WTC11 (cell line): Measurements from ENCODE around the gene IKBKE. TPM values are rescaled to one million over a fixed set of nuclear protein-coding genes. Genes with fewer than 3 reads are reported as not detected.
A peak's percentile ranks its signal among the peaks of the same experiment; 100 is the strongest.

Source experiments
- ATAC-seq: fragments of 200-7000 bp; cut with Tn5 transposase; 2 replicates; pipeline ENCODE4 v1.10.0; 2021; ENCODE audit warnings: mild to moderate bottlenecking, moderate library complexity
- CTCF ChIA-PET: fragments of 300-600 bp; sonication (Branson Sonifier 250); formaldehyde crosslinking; loops from one replicate; lab custom pipeline; 2021; ENCODE audit warnings: antibody characterized with exemption; lab: Charles Lee
- POLR2A ChIA-PET: fragments of 350-600 bp; sonication (Branson Sonifier 250); formaldehyde crosslinking; loops from one replicate; lab custom pipeline; 2021; ENCODE audit warnings: antibody characterized with exemption; lab: Charles Lee
- DNase-seq: peaks from one replicate; pipeline ENCODE4 v3.0.0; 2021; ENCODE audit warnings: low spot score
- H3K27ac Mint-ChIP-seq: 2 replicates; pipeline ENCODE4 v1.8.0; 2021; ENCODE audit warnings: mixed read lengths
- H3K27me3 Mint-ChIP-seq: 2 replicates; pipeline ENCODE4 v1.8.0; 2021; ENCODE audit warnings: low read depth, mild to moderate bottlenecking, moderate library complexity, mixed read lengths
- H3K36me3 Mint-ChIP-seq: 2 replicates; pipeline ENCODE4 v1.8.0; 2021; ENCODE audit warnings: mixed read lengths
- H3K4me1 Mint-ChIP-seq: 2 replicates; pipeline ENCODE4 v1.8.0; 2022; ENCODE audit warnings: mixed read lengths
- H3K4me3 Mint-ChIP-seq: 2 replicates; pipeline ENCODE4 v1.8.0; 2021; ENCODE audit warnings: mild to moderate bottlenecking, moderate library complexity, mixed read lengths
- H3K9me3 Mint-ChIP-seq: 2 replicates; pipeline ENCODE4 v1.8.0; 2021; ENCODE audit warnings: mixed read lengths
- ARID4B ChIP-seq: sonication (generic); formaldehyde crosslinking; IDR thresholded peaks from 2 replicates; pipeline ENCODE4 v1.8.0; 2023; ENCODE audit warnings: missing genetic modification reagents, mild to moderate bottlenecking, borderline replicate concordance
- ATF1 ChIP-seq: sonication (generic); formaldehyde crosslinking; IDR thresholded peaks from 2 replicates; pipeline ENCODE4 v1.8.1; 2023; ENCODE audit warnings: mild to moderate bottlenecking, moderate library complexity, missing genetic modification reagents
- ATF6 ChIP-seq: sonication (generic); formaldehyde crosslinking; IDR thresholded peaks from 2 replicates; pipeline ENCODE4 v1.8.1; 2023; ENCODE audit warnings: mild to moderate bottlenecking, missing genetic modification reagents
- CREB1 ChIP-seq: sonication (generic); formaldehyde crosslinking; IDR thresholded peaks from 2 replicates; pipeline ENCODE4 v1.8.0; 2023; ENCODE audit warnings: mild to moderate bottlenecking, missing genetic modification reagents
- CTCF ChIP-seq: fragments of 200-600 bp; IDR thresholded peaks from 2 replicates; pipeline ENCODE4 v1.8.0; 2022; ENCODE audit warnings: antibody characterized with exemption
- ESRRA ChIP-seq: sonication (generic); formaldehyde crosslinking; IDR thresholded peaks from 2 replicates; pipeline ENCODE4 v1.8.1; 2022; ENCODE audit warnings: mild to moderate bottlenecking, missing genetic modification reagents, borderline replicate concordance
- GRHL2 ChIP-seq: fragments of 250-450 bp; sonication (Bioruptor Pico); IDR thresholded peaks from 2 replicates; pipeline ENCODE4 v1.8.0; 2022; ENCODE audit warnings: mild to moderate bottlenecking, moderate library complexity; ENCODE audit not compliant: insufficient replicate concordance, severe bottlenecking
- HMGXB4 ChIP-seq: sonication (generic); formaldehyde crosslinking; IDR thresholded peaks from 2 replicates; pipeline ENCODE4 v1.8.1; 2023; ENCODE audit warnings: mild to moderate bottlenecking, moderate library complexity, missing genetic modification reagents
- NR2C2 ChIP-seq: sonication (generic); formaldehyde crosslinking; IDR thresholded peaks from 2 replicates; pipeline ENCODE4 v1.8.0; 2022; ENCODE audit warnings: mild to moderate bottlenecking, missing genetic modification reagents
- PRRX2 ChIP-seq: fragments of 250-450 bp; sonication (Bioruptor Pico); IDR thresholded peaks from 2 replicates; pipeline ENCODE4 v1.8.0; 2021; ENCODE audit warnings: mild to moderate bottlenecking
- SMAD3 ChIP-seq: sonication (generic); formaldehyde crosslinking; IDR thresholded peaks from 2 replicates; pipeline ENCODE4 v1.8.0; 2022; ENCODE audit warnings: missing genetic modification reagents, mild to moderate bottlenecking, borderline replicate concordance
- TP53 ChIP-seq: sonication (generic); formaldehyde crosslinking; IDR thresholded peaks from 2 replicates; pipeline ENCODE4 v1.8.1; 2023; ENCODE audit warnings: mild to moderate bottlenecking, missing genetic modification reagents
- ZMAT4 ChIP-seq: fragments of 250-450 bp; sonication (Bioruptor Pico); IDR thresholded peaks from 2 replicates; pipeline ENCODE4 v1.9.0; 2021; ENCODE audit warnings: mild to moderate bottlenecking
- ZNF121 ChIP-seq: sonication (generic); formaldehyde crosslinking; IDR thresholded peaks from 2 replicates; pipeline ENCODE4 v1.8.0; 2023; ENCODE audit warnings: missing genetic modification reagents
- ZNF138 ChIP-seq: sonication (generic); formaldehyde crosslinking; conservative IDR thresholded peaks from 2 replicates; pipeline ENCODE4 v1.8.1; 2022; ENCODE audit warnings: mild to moderate bottlenecking, moderate library complexity, missing genetic modification reagents
- ZNF232 ChIP-seq: sonication (generic); formaldehyde crosslinking; IDR thresholded peaks from 2 replicates; pipeline ENCODE4 v1.8.0; 2022; ENCODE audit warnings: mild to moderate bottlenecking, missing genetic modification reagents
- ZNF317 ChIP-seq: sonication (generic); formaldehyde crosslinking; IDR thresholded peaks from 2 replicates; pipeline ENCODE4 v1.8.1; 2023; ENCODE audit warnings: low read depth, mild to moderate bottlenecking, moderate library complexity, missing genetic modification reagents, borderline replicate concordance
- ZNF396 ChIP-seq: fragments of 250-450 bp; sonication (Bioruptor Pico); IDR thresholded peaks from 2 replicates; pipeline ENCODE4 v1.8.0; 2021; ENCODE audit warnings: mild to moderate bottlenecking, moderate library complexity, borderline replicate concordance
- ZNF512 ChIP-seq: sonication (generic); formaldehyde crosslinking; IDR thresholded peaks from 2 replicates; pipeline ENCODE4 v1.8.1; 2022; ENCODE audit warnings: missing genetic modification reagents, borderline replicate concordance
- total RNA-seq: library from RNA; stranded (reverse); gene quantifications from 3 replicates; pipeline ENCODE4 v1.2.3, GENCODE V29; 2021

The IKBKE gene
- total RNA-seq, 1 experiment from 2014 or later: 8.1 TPM

GRCh38 chr1:206457408-206458120 lies 12.7 kb upstream of the IKBKE start (continued):
- TF ChIP-seq ARID4B: no peak
- no peak for TF ChIP-seq ZNF138 (CRISPR knock-in tag)
- TF ChIP-seq HMGXB4 (CRISPR knock-in tag): no peak
- no peak for TF ChIP-seq ZNF396
- TF ChIP-seq ATF6 (CRISPR knock-in tag): no peak
- no peak for TF ChIP-seq ATF1
- TF ChIP-seq CTCF: no peak
- TF ChIP-seq TP53: no peak

GRCh38 chr1:206459703-206460102 lies 10.6 kb upstream of the IKBKE start:
- Mint-ChIP-seq H3K4me1 (peaks cover 16% of the 10 kb centered on the region), H3K27ac (0 out of 2 replicates have a peak overlapping the region, but pooled peaks have one; percentile 12), H3K27me3 (no peaks in the 10 kb centered on the region), H3K4me3 (no peak overlapping the region), H3K9me3 (no peaks in the 10 kb centered on the region), H3K36me3 (peaks cover 33% of the 10 kb centered on the region)
- ATAC-seq (no peak), DNase-seq (no peak)
- CTCF ChIA-PET: interaction anchor here (0.6 to 1.7 kb wide), 3 partner anchors 10 to 20 kb away, joined by 4 to 8 read pairs (median 5); partner anchors contain the start of gene IKBKE
- TF ChIP-seq NR2C2 (CRISPR knock-in tag) (no peak), ZNF512 (CRISPR knock-in tag) (no peak), ZMAT4 (CRISPR knock-in tag) (no peak), ZNF317 (CRISPR knock-in tag) (no peak), SMAD3 (CRISPR knock-in tag) (no peak), ZNF396 (no peak), ATF6 (CRISPR knock-in tag) (no peak), CREB1 (CRISPR knock-in tag) (no peak), ZNF121 (CRISPR knock-in tag) (no peak), PRRX2 (CRISPR knock-in tag) (no peak), GRHL2 (no peak), ZNF138 (CRISPR knock-in tag) (no peak), ESRRA (CRISPR knock-in tag) (no peak), ZNF232 (CRISPR knock-in tag) (no peak)
- POLR2A ChIA-PET: no interaction called here
